ENCODE measurements around the gene ARHGAP15. TPM values are rescaled to one million over a fixed set of nuclear protein-coding genes. Genes with fewer than 3 reads are reported as not detected.

Gene ARHGAP15
- polyA plus RNA-seq, 1 donor from 2014 or later = 0.30 TPM

DNA sequence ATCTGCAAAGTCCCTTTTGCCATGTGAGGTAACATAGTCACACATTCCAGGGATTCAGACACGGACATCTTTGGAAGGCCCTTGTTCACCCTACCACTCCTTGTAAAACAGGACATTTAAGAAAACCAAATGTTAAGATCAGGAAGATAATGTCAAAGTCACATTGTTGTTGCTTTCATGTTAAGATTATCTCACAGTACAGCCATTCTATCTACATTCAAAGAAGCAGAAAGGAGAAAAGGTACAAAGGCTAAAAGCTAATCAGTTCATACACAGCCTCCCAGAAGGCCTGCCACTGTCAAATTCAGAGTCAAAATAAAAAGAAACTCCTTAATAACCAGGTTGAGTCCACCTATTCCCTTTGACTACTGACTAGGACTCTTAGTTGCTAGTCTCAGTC is 573.7 kb downstream of the ARHGAP15 start:
- TF ChIP-seq TAF1 (IDR thresholded peaks at IDR 0.05; ENCODE audit: low read depth) (no peak), RAD21 (conservative IDR thresholded peaks at IDR 0.05) (no peak), EP300 (conservative IDR thresholded peaks at IDR 0.05; ENCODE audit: poor library complexity, severe bottlenecking) (no peak), SMC3 (conservative IDR thresholded peaks at IDR 0.05; ENCODE audit: poor library complexity) (no peak), CTCF (IDR thresholded peaks at IDR 0.05; ENCODE audit: poor library complexity, severe bottlenecking) (no peak), MXI1 (conservative IDR thresholded peaks at IDR 0.05; ENCODE audit: poor library complexity, severe bottlenecking) (no peak), POLR2AphosphoS5 (IDR thresholded peaks at IDR 0.05) (no peak), EZH2 (IDR thresholded peaks at IDR 0.05; ENCODE audit: borderline replicate concordance, insufficient read depth, low read length, poor library complexity, severe bottlenecking) (no peak)
- TF ChIP-seq, protein P1, sequence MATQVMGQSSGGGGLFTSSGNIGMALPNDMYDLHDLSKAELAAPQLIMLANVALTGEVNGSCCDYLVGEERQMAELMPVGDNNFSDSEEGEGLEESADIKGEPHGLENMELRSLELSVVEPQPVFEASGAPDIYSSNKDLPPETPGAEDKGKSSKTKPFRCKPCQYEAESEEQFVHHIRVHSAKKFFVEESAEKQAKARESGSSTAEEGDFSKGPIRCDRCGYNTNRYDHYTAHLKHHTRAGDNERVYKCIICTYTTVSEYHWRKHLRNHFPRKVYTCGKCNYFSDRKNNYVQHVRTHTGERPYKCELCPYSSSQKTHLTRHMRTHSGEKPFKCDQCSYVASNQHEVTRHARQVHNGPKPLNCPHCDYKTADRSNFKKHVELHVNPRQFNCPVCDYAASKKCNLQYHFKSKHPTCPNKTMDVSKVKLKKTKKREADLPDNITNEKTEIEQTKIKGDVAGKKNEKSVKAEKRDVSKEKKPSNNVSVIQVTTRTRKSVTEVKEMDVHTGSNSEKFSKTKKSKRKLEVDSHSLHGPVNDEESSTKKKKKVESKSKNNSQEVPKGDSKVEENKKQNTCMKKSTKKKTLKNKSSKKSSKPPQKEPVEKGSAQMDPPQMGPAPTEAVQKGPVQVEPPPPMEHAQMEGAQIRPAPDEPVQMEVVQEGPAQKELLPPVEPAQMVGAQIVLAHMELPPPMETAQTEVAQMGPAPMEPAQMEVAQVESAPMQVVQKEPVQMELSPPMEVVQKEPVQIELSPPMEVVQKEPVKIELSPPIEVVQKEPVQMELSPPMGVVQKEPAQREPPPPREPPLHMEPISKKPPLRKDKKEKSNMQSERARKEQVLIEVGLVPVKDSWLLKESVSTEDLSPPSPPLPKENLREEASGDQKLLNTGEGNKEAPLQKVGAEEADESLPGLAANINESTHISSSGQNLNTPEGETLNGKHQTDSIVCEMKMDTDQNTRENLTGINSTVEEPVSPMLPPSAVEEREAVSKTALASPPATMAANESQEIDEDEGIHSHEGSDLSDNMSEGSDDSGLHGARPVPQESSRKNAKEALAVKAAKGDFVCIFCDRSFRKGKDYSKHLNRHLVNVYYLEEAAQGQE (IDR thresholded peaks at IDR 0.05; ENCODE audit: borderline replicate concordance) = no peak
- no peaks in the 10 kb centered on the region for H3K9me2 ChIP-seq (ENCODE audit: insufficient read depth, low read length)
- no peaks in the 10 kb centered on the region for H3K36me3 ChIP-seq (ENCODE audit: insufficient read depth, low read length)
- no peaks in the 10 kb centered on the region for H3K79me2 ChIP-seq (replicated peaks; ENCODE audit: insufficient read depth, low read length)
- no peaks in the 10 kb centered on the region for H3K27me3 ChIP-seq (ENCODE audit: insufficient read depth, low read depth, low read length)
- H3K4me2 ChIP-seq (ENCODE audit: low read length) = no peak overlapping the region
- H3K27ac ChIP-seq (ENCODE audit: low read length) = no peak overlapping the region
- no peak overlapping the region for H3K9ac ChIP-seq (ENCODE audit: low read length)
- no peaks in the 10 kb centered on the region for H3K9me3 ChIP-seq (ENCODE audit: low read length)
- H2AFZ ChIP-seq (ENCODE audit: low read depth, low read length) = no peak overlapping the region
- no peak overlapping the region for H3K4me3 ChIP-seq (ENCODE audit: low read length)
- H4K20me1 ChIP-seq (ENCODE audit: insufficient read depth) = no peaks in the 10 kb centered on the region
- H3F3A ChIP-seq (ENCODE audit: insufficient read depth, low read length, poor library complexity, severe bottlenecking) = no peaks in the 10 kb centered on the region

GRCh38 chr2:143704451-143705106 is 575.4 kb downstream of the ARHGAP15 start:
- Histone ChIP-seq H3K4me2 (ENCODE audit: low read length) (no peak overlapping the region), H3K9ac (ENCODE audit: low read length) (no peak overlapping the region), H3K36me3 (ENCODE audit: insufficient read depth, low read length) (no peaks in the 10 kb centered on the region), H2AFZ (ENCODE audit: low read depth, low read length) (no peak overlapping the region), H4K20me1 (ENCODE audit: insufficient read depth) (no peaks in the 10 kb centered on the region), H3K4me3 (ENCODE audit: low read length) (no peak overlapping the region), H3K79me2 (replicated peaks; ENCODE audit: insufficient read depth, low read length) (no peaks in the 10 kb centered on the region), H3K9me2 (ENCODE audit: insufficient read depth, low read length) (no peaks in the 10 kb centered on the region), H3K27me3 (ENCODE audit: insufficient read depth, low read depth, low read length) (no peaks in the 10 kb centered on the region), H3K27ac (ENCODE audit: low read length) (no peak overlapping the region), H3F3A (ENCODE audit: insufficient read depth, low read length, poor library complexity, severe bottlenecking) (no peaks in the 10 kb centered on the region), H3K9me3 (ENCODE audit: low read length) (no peaks in the 10 kb centered on the region)
- no peak for TF ChIP-seq EZH2 (IDR thresholded peaks at IDR 0.05; ENCODE audit: borderline replicate concordance, insufficient read depth, low read length, poor library complexity, severe bottlenecking)
- TF ChIP-seq MXI1 (conservative IDR thresholded peaks at IDR 0.05; ENCODE audit: poor library complexity, severe bottlenecking) = no peak
- no peak for TF ChIP-seq POLR2AphosphoS5 (IDR thresholded peaks at IDR 0.05)
- no peak for TF ChIP-seq TAF1 (IDR thresholded peaks at IDR 0.05; ENCODE audit: low read depth)
- TF ChIP-seq SMC3 (conservative IDR thresholded peaks at IDR 0.05; ENCODE audit: poor library complexity) = no peak
- TF ChIP-seq CTCF (IDR thresholded peaks at IDR 0.05; ENCODE audit: poor library complexity, severe bottlenecking) = no peak
- TF ChIP-seq EP300 (conservative IDR thresholded peaks at IDR 0.05; ENCODE audit: poor library complexity, severe bottlenecking) = no peak
- TF ChIP-seq, protein P1 (IDR thresholded peaks at IDR 0.05; ENCODE audit: borderline replicate concordance) = no peak
- no peak for TF ChIP-seq RAD21 (conservative IDR thresholded peaks at IDR 0.05)
